Measurements from ENCODE around the gene AGBL2.

DNA sequence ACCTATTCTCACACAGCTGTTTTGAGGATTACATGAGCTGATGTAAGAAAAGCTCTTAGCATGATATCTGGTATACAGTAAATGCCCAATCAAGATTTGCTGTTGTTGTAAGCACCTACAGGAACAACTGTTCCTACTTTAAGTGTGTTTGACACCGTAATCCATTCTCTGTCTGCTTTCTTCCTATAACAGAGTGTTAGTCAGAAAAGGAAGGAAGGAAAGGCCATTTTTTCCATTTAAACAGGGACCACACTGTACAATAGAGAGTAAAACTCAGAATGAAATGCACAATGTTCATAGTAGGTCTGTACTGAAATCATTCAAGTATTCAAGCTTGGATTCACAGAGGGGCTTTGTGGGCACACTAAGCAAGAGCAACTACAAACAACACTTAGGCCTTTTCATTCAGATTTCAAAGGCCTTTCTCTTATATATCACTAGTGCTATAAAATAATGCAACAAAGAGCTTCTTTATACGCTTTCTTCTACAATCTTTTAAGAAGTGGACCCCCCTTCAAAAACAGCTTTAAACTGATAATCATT, 94.3 kb downstream of the AGBL2 start:
- TF ChIP-seq, protein P1, sequence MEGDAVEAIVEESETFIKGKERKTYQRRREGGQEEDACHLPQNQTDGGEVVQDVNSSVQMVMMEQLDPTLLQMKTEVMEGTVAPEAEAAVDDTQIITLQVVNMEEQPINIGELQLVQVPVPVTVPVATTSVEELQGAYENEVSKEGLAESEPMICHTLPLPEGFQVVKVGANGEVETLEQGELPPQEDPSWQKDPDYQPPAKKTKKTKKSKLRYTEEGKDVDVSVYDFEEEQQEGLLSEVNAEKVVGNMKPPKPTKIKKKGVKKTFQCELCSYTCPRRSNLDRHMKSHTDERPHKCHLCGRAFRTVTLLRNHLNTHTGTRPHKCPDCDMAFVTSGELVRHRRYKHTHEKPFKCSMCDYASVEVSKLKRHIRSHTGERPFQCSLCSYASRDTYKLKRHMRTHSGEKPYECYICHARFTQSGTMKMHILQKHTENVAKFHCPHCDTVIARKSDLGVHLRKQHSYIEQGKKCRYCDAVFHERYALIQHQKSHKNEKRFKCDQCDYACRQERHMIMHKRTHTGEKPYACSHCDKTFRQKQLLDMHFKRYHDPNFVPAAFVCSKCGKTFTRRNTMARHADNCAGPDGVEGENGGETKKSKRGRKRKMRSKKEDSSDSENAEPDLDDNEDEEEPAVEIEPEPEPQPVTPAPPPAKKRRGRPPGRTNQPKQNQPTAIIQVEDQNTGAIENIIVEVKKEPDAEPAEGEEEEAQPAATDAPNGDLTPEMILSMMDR (conservative IDR thresholded peaks at IDR 0.05 in 1 of 2, IDR thresholded peaks at IDR 0.05 in 1 of 2; ENCODE audit: low read depth in 1 of 2, low read length in 2 of 2), result no peak
- no peak for TF ChIP-seq EZH2 (IDR thresholded peaks at IDR 0.05; ENCODE audit: low read length, missing control alignments)
